HepG2 (cell line): Measurements from ENCODE around the gene SHISAL1. TPM values are rescaled to one million over a fixed set of nuclear protein-coding genes. Genes with fewer than 3 reads are reported as not detected.

Experiments used
- ATAC-seq: fragments of 200-7000 bp; cut with Tn5 transposase; 3 replicates; pipeline ENCODE4 v1.9.1; 2020; ENCODE audit warnings: mild to moderate bottlenecking, moderate library complexity
- BruUV-seq: library from RNA; stranded (reverse); fragments of 400-500 nt; replicated peaks from 2 replicates; lab custom pipeline; 2021; lab: Mats Ljungman, UMichigan
- CTCF ChIA-PET: fragments of 300-600 bp; formaldehyde crosslinking; extraction: SDS; loops from one replicate; lab custom pipeline; 2021; ENCODE audit warnings: low total read pairs, inconsistent platforms, low intra/inter-chr PET ratio; lab: Yijun Ruan, JAX
- POLR2A ChIA-PET: fragments of 350-600 bp; sonication (Branson Sonifier 250); formaldehyde crosslinking; loops from one replicate; lab custom pipeline; 2020; ENCODE audit warnings: antibody characterized with exemption, inconsistent platforms; lab: Yijun Ruan, JAX
- DNase-seq: peaks from one replicate; pipeline ENCODE4 v3.0.0-alpha.2; 2015; ENCODE audit warnings: low spot score
- FAIRE-seq: peaks from 3 replicates; lab custom pipeline; 2011; peaks lifted over from hg19 to GRCh38; lab: Jason Lieb, UNC
- H2AFZ ChIP-seq: one replicate; pipeline ENCODE4 v1.6.1; 2011; ENCODE audit warnings: low read length, inconsistent platforms
- H3K27ac ChIP-seq: fragments of 300-600 bp; 3 replicates; pipeline ENCODE4 v1.8.0; 2011; ENCODE audit warnings: mixed run types, mild to moderate bottlenecking, mixed read lengths, low read length, inconsistent platforms; ENCODE audit not compliant: insufficient read depth; ENCODE audit errors: extremely low read length
- H3K27me3 ChIP-seq, 2 experiments: fragments of 200-600 bp in 1 of 2; 2 replicates in 1 of 2; 3 replicates in 1 of 2; pipeline versions ENCODE4 v1.6.0 to v1.8.0; 2011; ENCODE audit warnings: low read length in 2 of 2, mild to moderate bottlenecking in 2 of 2, moderate library complexity in 2 of 2, inconsistent platforms in 1 of 2; ENCODE audit not compliant: insufficient read depth in 2 of 2, control insufficient read depth in 1 of 2
- H3K36me3 ChIP-seq, 2 experiments: fragments of 200-600 bp in 1 of 2; replicated peaks in 1 of 2; 2 replicates in 1 of 2; 3 replicates in 1 of 2; pipeline versions ENCODE4 v1.5.1 to v1.8.0; 2011; ENCODE audit warnings: low read length in 2 of 2, inconsistent platforms in 1 of 2; ENCODE audit not compliant: insufficient read depth in 2 of 2, control insufficient read depth in 1 of 2
- H3K4me1 ChIP-seq: 2 replicates; pipeline ENCODE4 v1.5.1; 2012; ENCODE audit warnings: low read length, inconsistent platforms; ENCODE audit not compliant: insufficient read depth
- H3K4me2 ChIP-seq: 2 replicates; pipeline ENCODE4 v1.6.0; 2011; ENCODE audit warnings: low read depth, low read length, inconsistent platforms
- H3K4me3 ChIP-seq, 3 experiments: fragments of 200-600 bp in 1 of 3; sonication (generic), shearing (Covaris generic) in 1 of 3; replicated peaks in 1 of 3; 2 replicates each; pipeline ENCODE4 v1.5.1; 2011 to 2016; ENCODE audit warnings: low read length in 3 of 3, inconsistent platforms in 2 of 3, low read depth in 2 of 3, mild to moderate bottlenecking in 2 of 3, control low read depth in 1 of 3, mixed read lengths in 1 of 3; ENCODE audit not compliant: insufficient read depth in 1 of 3
- H3K79me2 ChIP-seq: one replicate; pipeline ENCODE4 v1.6.1; 2011; ENCODE audit warnings: low read length, inconsistent platforms; ENCODE audit not compliant: insufficient read depth
- H3K9ac ChIP-seq: 2 replicates; pipeline ENCODE4 v1.6.0; 2011; ENCODE audit warnings: mild to moderate bottlenecking, low read depth, low read length, inconsistent platforms; ENCODE audit not compliant: insufficient read depth
- H3K9me3 ChIP-seq: 2 replicates; pipeline ENCODE4 v1.5.1; 2012; ENCODE audit warnings: mild to moderate bottlenecking, low read length
- H4K20me1 ChIP-seq: 2 replicates; pipeline ENCODE4 v1.6.0; 2011; ENCODE audit warnings: inconsistent platforms, mild to moderate bottlenecking, low read length, moderate library complexity; ENCODE audit not compliant: insufficient read depth
- ADNP ChIP-seq: sonication (generic); formaldehyde crosslinking; IDR thresholded peaks from 2 replicates; pipeline ENCODE4 v1.4.0; 2020; ENCODE audit warnings: missing genetic modification reagents
- FOXM1 ChIP-seq: sonication (generic); formaldehyde crosslinking; IDR thresholded peaks from 2 replicates; pipeline ENCODE4 v1.5.0; 2020; ENCODE audit warnings: missing genetic modification reagents
- IRF2 ChIP-seq: IDR thresholded peaks from 2 replicates; pipeline ENCODE4 v1.6.1; 2018; ENCODE audit warnings: missing genetic modification reagents, missing compliant biosample characterization
- JUND ChIP-seq: sonication (generic); formaldehyde crosslinking; IDR thresholded peaks from 2 replicates; pipeline ENCODE4 v1.8.0; 2022; ENCODE audit warnings: mild to moderate bottlenecking, missing genetic modification reagents
- KDM1A ChIP-seq: IDR thresholded peaks from 2 replicates; pipeline ENCODE4 v1.6.1; 2016; ENCODE audit warnings: missing compliant biosample characterization
- NFIB ChIP-seq: sonication (generic); formaldehyde crosslinking; IDR thresholded peaks from 2 replicates; pipeline ENCODE4 v1.9.0; 2021; ENCODE audit warnings: missing genetic modification reagents, mild to moderate bottlenecking, borderline replicate concordance
- NFIC ChIP-seq: IDR thresholded peaks from 2 replicates; pipeline ENCODE4 v1.6.1; 2012; ENCODE audit warnings: mild to moderate bottlenecking, low read length, inconsistent platforms
- PAF1 ChIP-seq: IDR thresholded peaks from 2 replicates; pipeline ENCODE4 v1.6.1; 2016; ENCODE audit warnings: missing genetic modification reagents, missing compliant biosample characterization
- RFX3 ChIP-seq: IDR thresholded peaks from 2 replicates; pipeline ENCODE4 v1.6.1; 2016; ENCODE audit warnings: missing biosample characterization, missing genetic modification reagents
- SRSF1 ChIP-seq: fragments of 200-400 bp; formaldehyde crosslinking; optimal IDR thresholded peaks from 2 replicates; pipeline ENCODE3; 2017; ENCODE audit warnings: mild to moderate bottlenecking, low read depth, low read length, moderate library complexity
- SUZ12 ChIP-seq: fragments of 150-350 bp; IDR thresholded peaks from 2 replicates; pipeline ENCODE4 v1.6.1; 2014; ENCODE audit warnings: low read depth, low read length
- TOE1 ChIP-seq: sonication (generic); formaldehyde crosslinking; IDR thresholded peaks from 2 replicates; pipeline ENCODE4 v1.4.0; 2020; ENCODE audit warnings: mild to moderate bottlenecking, missing genetic modification reagents
- XBP1 ChIP-seq: sonication (generic); formaldehyde crosslinking; IDR thresholded peaks from 2 replicates; pipeline ENCODE4 v1.5.0; 2020; ENCODE audit warnings: missing genetic modification reagents
- YEATS4 ChIP-seq: sonication (generic); formaldehyde crosslinking; IDR thresholded peaks from 2 replicates; pipeline ENCODE4 v1.4.0; 2020; ENCODE audit warnings: missing genetic modification reagents, borderline replicate concordance
- ZNF253 ChIP-seq: sonication (generic); formaldehyde crosslinking; IDR thresholded peaks from 2 replicates; pipeline ENCODE4 v1.8.0; 2022; ENCODE audit warnings: mild to moderate bottlenecking, missing genetic modification reagents, borderline replicate concordance
- WGBS: methylation state at CpG from one replicate; pipeline ENCODE4 v1.1.6; 2017; ENCODE audit warnings: low lambda C conversion rate; 5-methylcytosine and 5-hydroxymethylcytosine counted together
- in situ Hi-C: cut with HindIII; loops from 2 replicates; pipeline ENCODE4 v1.10.0; 2017; ENCODE audit warnings: low pct_unique_long_range_greater_than_20kb; ENCODE audit not compliant: extremely low pct_ligation_motif_present
- intact Hi-C: fragments of 100-400 bp; cut with micrococcal nuclease; formaldehyde crosslinking; loops from one replicate; pipeline ENCODE4 v1.10.0; 2022; ENCODE audit not compliant: unreplicated experiment
- polyA plus RNA-seq, 8 experiments: library from polyadenylated mRNA; depleted of rRNA in 3 of 8; stranded (reverse) in 7 of 8; unstranded in 1 of 8; fragments of >200 nt; fragmentation: Illumina TruSeq in 4 of 8; extraction: Trizol in 4 of 8; gene quantifications; 2 replicates each; pipeline versions ENCODE4 v1.2.1 to v1.2.3, GENCODE V29; 2011 to 2016; ENCODE audit warnings: low read depth in 4 of 8, missing spikeins in 1 of 8, mixed read lengths in 1 of 8; ENCODE audit not compliant: insufficient read depth in 1 of 8
- total RNA-seq, 5 experiments: library from RNA; depleted of rRNA; stranded (reverse); fragments of >200 nt; fragmentation: Illumina TruSeq; extraction: Trizol; gene quantifications; 2 replicates each; pipeline ENCODE4 v1.2.3, GENCODE V29; 2016; ENCODE audit warnings: low read depth in 1 of 5
- TF ChIP-seq, protein P1 (sequence below): sonication (generic); formaldehyde crosslinking; IDR thresholded peaks from 2 replicates; pipeline ENCODE4 v1.4.0; 2020; ENCODE audit warnings: missing genetic modification reagents, borderline replicate concordance
- TF ChIP-seq, protein P2 (sequence below): sonication (generic); formaldehyde crosslinking; IDR thresholded peaks from 2 replicates; pipeline ENCODE4 v1.4.0; 2020; ENCODE audit warnings: missing genetic modification reagents, low read depth, mild to moderate bottlenecking, borderline replicate concordance
- TF ChIP-seq, protein P3 (sequence below): sonication (generic); formaldehyde crosslinking; IDR thresholded peaks from 2 replicates; pipeline ENCODE4 v1.5.1; 2020; ENCODE audit warnings: missing genetic modification reagents, mild to moderate bottlenecking, borderline replicate concordance
- TF ChIP-seq, protein P4 (sequence below): IDR thresholded peaks from 2 replicates; pipeline ENCODE4 v1.6.1; 2016

SHISAL1 gene
- total and polyA plus RNA-seq, 2 of the 13 experiments (the other 11 are each of a cell fraction or from before 2014, with no cell fraction given) = not detected

DNA sequence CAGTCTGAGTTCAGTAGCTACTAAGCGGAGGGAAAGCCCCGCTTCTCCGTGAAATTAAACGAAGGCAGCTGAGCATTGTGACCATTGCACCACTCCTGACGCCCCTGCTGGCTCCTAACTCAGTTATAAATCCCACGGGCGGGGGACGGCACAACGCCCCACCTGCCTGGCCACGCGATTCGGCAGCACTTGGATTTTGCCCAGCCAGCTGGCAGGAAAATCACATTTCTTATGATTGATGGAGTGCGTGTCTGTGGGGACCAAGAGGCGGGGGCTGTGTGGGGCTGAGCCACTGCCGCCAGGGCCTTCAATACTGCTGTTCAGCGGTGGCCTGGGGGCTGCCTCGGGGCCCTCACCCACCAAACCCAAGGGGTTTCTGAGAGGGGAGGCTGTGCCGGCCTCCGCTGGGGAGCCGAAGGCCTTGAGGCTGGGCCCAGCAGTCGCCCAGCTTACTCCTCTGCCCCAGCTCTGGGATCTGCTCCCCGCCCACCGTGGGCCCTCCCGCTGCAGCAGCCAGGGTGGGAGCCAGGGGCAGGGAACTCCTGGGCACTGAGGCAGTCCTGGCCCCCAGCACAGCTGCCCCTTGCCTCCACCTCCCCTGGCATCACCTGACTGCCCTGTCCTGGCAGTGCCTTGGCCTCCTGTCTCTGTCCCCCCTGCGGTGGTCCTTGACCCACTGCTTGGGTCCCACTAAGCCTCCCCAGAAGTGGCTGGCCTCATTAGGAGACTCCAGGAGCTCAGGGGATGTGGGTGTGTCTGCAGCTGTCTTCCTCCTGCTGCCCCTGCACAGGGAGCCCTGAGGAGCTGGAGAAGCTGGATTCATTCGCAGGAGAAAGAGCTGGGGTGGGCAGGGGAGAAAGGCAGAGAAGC is 30.7 kb downstream of the SHISAL1 start (continued):
- TF ChIP-seq IRF2 (CRISPR knock-in tag) = no peak
- TF ChIP-seq SRSF1 = no peak
- TF ChIP-seq YEATS4 (CRISPR knock-in tag) = no peak
- TF ChIP-seq, protein P1, sequence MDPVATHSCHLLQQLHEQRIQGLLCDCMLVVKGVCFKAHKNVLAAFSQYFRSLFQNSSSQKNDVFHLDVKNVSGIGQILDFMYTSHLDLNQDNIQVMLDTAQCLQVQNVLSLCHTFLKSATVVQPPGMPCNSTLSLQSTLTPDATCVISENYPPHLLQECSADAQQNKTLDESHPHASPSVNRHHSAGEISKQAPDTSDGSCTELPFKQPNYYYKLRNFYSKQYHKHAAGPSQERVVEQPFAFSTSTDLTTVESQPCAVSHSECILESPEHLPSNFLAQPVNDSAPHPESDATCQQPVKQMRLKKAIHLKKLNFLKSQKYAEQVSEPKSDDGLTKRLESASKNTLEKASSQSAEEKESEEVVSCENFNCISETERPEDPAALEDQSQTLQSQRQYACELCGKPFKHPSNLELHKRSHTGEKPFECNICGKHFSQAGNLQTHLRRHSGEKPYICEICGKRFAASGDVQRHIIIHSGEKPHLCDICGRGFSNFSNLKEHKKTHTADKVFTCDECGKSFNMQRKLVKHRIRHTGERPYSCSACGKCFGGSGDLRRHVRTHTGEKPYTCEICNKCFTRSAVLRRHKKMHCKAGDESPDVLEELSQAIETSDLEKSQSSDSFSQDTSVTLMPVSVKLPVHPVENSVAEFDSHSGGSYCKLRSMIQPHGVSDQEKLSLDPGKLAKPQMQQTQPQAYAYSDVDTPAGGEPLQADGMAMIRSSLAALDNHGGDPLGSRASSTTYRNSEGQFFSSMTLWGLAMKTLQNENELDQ (CRISPR knock-in tag) = no peak
- no peak for TF ChIP-seq NFIC
- no peak for TF ChIP-seq TOE1
- TF ChIP-seq PAF1 (CRISPR knock-in tag) = no peak
- TF ChIP-seq ZNF253 = no peak
- no peak for TF ChIP-seq RFX3
- TF ChIP-seq SUZ12 = no peak

DNA sequence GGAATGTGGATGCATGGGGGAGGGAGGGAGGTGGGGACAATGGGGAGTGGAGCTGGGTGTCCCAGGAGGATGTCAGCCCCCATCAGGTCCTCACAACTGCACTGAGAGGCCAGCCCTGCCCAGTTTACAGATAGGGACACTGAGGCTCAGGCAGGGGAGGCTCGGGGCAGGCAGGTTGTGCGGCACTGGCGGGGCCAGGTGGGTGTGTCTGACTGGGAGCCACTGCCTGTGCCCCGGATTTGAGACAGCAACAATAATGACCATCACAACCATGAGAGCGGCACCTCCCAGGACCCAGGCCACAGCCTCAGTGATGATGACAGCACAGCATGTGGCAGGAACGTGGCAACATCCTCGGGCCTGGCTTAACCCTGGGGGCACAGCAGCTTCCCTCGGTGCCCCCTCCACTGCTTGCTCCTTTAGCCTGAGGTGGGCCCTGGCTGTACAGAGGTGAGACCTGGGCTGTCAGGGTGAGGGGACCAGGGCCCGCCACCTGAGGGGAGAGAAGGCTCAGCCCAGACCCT is 32.0 kb downstream of the SHISAL1 start:
- in situ Hi-C loops = no loop called here
- Histone ChIP-seq H3K36me3 (no peaks in the 10 kb centered on the region), H3K4me1 (no peaks in the 10 kb centered on the region), H3K9ac (no peak overlapping the region), H3K27me3 (peaks cover 10 to 71% of the 10 kb centered on the region in 2 experiments), H4K20me1 (no peaks in the 10 kb centered on the region), H3K4me3 (no peak overlapping the region), H3K27ac (no peak overlapping the region), H3K4me2 (no peak overlapping the region), H3K9me3 (no peaks in the 10 kb centered on the region), H3K79me2 (no peaks in the 10 kb centered on the region), H2AFZ (no peak overlapping the region)
- ATAC-seq = no peak
- no peak for FAIRE-seq
- no peak for DNase-seq
- POLR2A ChIA-PET = no interaction called here
- no TSS peak for BruUV-seq
- CTCF ChIA-PET = no interaction called here
- intact Hi-C loops = no loop called here
- 9% methylated on average over 4 of the region's 9 CpGs for WGBS
- TF ChIP-seq JUND (CRISPR knock-in tag) = no peak
- TF ChIP-seq, protein P2, sequence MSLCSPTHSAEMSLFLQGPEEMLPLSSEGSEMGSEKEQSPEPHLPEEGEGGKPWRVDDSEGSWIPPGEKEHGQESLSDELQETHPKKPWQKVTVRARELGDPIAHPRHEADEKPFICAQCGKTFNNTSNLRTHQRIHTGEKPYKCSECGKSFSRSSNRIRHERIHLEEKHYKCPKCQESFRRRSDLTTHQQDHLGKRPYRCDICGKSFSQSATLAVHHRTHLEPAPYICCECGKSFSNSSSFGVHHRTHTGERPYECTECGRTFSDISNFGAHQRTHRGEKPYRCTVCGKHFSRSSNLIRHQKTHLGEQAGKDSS (CRISPR knock-in tag) = no peak
- TF ChIP-seq, protein P3, sequence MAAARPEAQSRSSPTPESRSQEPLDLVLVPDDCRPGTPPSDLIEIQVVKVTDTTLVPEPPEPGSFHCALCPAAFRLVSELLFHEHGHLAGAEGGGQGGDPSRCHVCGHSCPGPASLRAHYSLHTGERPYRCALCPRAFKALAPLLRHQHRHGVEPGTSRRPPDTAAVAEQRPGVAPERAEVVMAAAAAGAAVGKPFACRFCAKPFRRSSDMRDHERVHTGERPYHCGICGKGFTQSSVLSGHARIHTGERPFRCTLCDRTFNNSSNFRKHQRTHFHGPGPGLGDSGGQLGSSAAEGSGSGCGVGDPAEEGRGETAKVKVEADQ = no peak
- TF ChIP-seq ADNP (CRISPR knock-in tag) = no peak
- no peak for TF ChIP-seq XBP1
- TF ChIP-seq, protein P4, sequence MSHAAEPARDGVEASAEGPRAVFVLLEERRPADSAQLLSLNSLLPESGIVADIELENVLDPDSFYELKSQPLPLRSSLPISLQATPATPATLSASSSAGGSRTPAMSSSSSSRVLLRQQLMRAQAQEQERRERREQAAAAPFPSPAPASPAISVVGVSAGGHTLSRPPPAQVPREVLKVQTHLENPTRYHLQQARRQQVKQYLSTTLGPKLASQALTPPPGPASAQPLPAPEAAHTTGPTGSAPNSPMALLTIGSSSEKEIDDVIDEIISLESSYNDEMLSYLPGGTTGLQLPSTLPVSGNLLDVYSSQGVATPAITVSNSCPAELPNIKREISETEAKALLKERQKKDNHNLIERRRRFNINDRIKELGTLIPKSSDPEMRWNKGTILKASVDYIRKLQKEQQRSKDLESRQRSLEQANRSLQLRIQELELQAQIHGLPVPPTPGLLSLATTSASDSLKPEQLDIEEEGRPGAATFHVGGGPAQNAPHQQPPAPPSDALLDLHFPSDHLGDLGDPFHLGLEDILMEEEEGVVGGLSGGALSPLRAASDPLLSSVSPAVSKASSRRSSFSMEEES = no peak
- no peak for TF ChIP-seq FOXM1 (CRISPR knock-in tag)
- TF ChIP-seq KDM1A = no peak
- no peak for TF ChIP-seq NFIB (CRISPR knock-in tag)
